GM23338 (cell line): Measurements from ENCODE around the gene PDCD1. TPM values are rescaled to one million over a fixed set of nuclear protein-coding genes. Genes with fewer than 3 reads are reported as not detected.

Source experiments
- ATAC-seq: fragments of 200-7000 bp; cut with Tn5 transposase; 3 replicates; pipeline ENCODE4 v1.9.1; 2020
- DNase-seq: peaks from one replicate; pipeline ENCODE4 v3.0.0-alpha.2; 2015; ENCODE audit warnings: low spot score
- H2AFZ ChIP-seq: fragments of 200-600 bp; sonication (generic); 2 replicates; pipeline ENCODE4 v1.8.0; 2016; ENCODE audit warnings: antibody characterized with exemption, mild to moderate bottlenecking, moderate library complexity
- H3F3A ChIP-seq: fragments of 200-600 bp; sonication (generic); replicated peaks from 2 replicates; pipeline ENCODE4 v1.8.0; 2017; ENCODE audit warnings: antibody characterized with exemption, mixed run types, low read depth
- H3K27ac ChIP-seq: fragments of 200-600 bp; sonication (generic); 2 replicates; pipeline ENCODE4 v1.6.1; 2016; ENCODE audit warnings: low read depth
- H3K27me3 ChIP-seq: fragments of 200-600 bp; sonication (generic); 2 replicates; pipeline ENCODE4 v1.8.0; 2016; ENCODE audit warnings: mild to moderate bottlenecking, mixed run types, moderate library complexity; ENCODE audit not compliant: insufficient read depth
- H3K36me3 ChIP-seq: fragments of 200-600 bp; sonication (generic); 2 replicates; pipeline ENCODE4 v1.8.0; 2016; ENCODE audit warnings: mild to moderate bottlenecking; ENCODE audit not compliant: insufficient read depth
- H3K4me1 ChIP-seq: fragments of 200-600 bp; sonication (generic); 2 replicates; pipeline ENCODE4 v1.8.0; 2016; ENCODE audit warnings: mild to moderate bottlenecking, moderate library complexity; ENCODE audit not compliant: insufficient read depth
- H3K4me2 ChIP-seq: fragments of 200-600 bp; sonication (generic); 2 replicates; pipeline ENCODE4 v1.7.1; 2017; ENCODE audit warnings: mixed run types
- H3K4me3 ChIP-seq: fragments of 200-600 bp; sonication (generic); 2 replicates; pipeline ENCODE4 v1.6.1; 2016; ENCODE audit warnings: mixed run types
- H3K79me2 ChIP-seq: fragments of 200-600 bp; sonication (generic); replicated peaks from 2 replicates; pipeline ENCODE4 v1.8.0; 2017; ENCODE audit warnings: mild to moderate bottlenecking; ENCODE audit not compliant: insufficient read depth
- H3K9me2 ChIP-seq: fragments of 200-600 bp; sonication (generic); 2 replicates; pipeline ENCODE4 v1.8.0; 2017; ENCODE audit not compliant: insufficient read depth
- H4K20me1 ChIP-seq: fragments of 200-600 bp; sonication (generic); replicated peaks from 2 replicates; pipeline ENCODE4 v1.8.0; 2017; ENCODE audit warnings: mild to moderate bottlenecking; ENCODE audit not compliant: insufficient read depth
- H3K27ac Mint-ChIP-seq: 2 replicates; pipeline ENCODE4 v1.8.0; 2020; ENCODE audit warnings: inconsistent platforms, mild to moderate bottlenecking, moderate library complexity, mixed read lengths
- H3K27me3 Mint-ChIP-seq: 3 replicates; pipeline ENCODE4 v1.8.0; 2022; ENCODE audit warnings: low read depth, mild to moderate bottlenecking, moderate library complexity, mixed read lengths, inconsistent platforms; ENCODE audit not compliant: insufficient read depth, poor library complexity
- H3K36me3 Mint-ChIP-seq: 3 replicates; pipeline ENCODE4 v1.8.0; 2021; ENCODE audit warnings: low read depth, mild to moderate bottlenecking, inconsistent platforms, moderate library complexity, mixed read lengths
- H3K4me1 Mint-ChIP-seq: 3 replicates; pipeline ENCODE4 v1.8.0; 2020; ENCODE audit warnings: mild to moderate bottlenecking, inconsistent platforms, mixed read lengths
- H3K4me3 Mint-ChIP-seq: 3 replicates; pipeline ENCODE4 v1.8.0; 2021; ENCODE audit warnings: moderate library complexity, mild to moderate bottlenecking, inconsistent platforms, mixed read lengths
- H3K9me3 Mint-ChIP-seq: 3 replicates; pipeline ENCODE4 v1.8.0; 2020; ENCODE audit warnings: moderate library complexity, mild to moderate bottlenecking, inconsistent platforms, mixed read lengths
- CREB1 ChIP-seq: fragments of 250-450 bp; sonication (Bioruptor Pico); IDR thresholded peaks from 2 replicates; pipeline ENCODE4 v1.5.0; 2020; ENCODE audit warnings: low read depth, mild to moderate bottlenecking, moderate library complexity
- CTCF ChIP-seq, 2 experiments: fragments of 200-600 bp in 1 of 2; sonication (generic) in 1 of 2; conservative IDR thresholded peaks; 2 replicates each; pipeline versions ENCODE4 v1.5.1 to v1.6.1; 2016 to 2017; ENCODE audit warnings: antibody characterized with exemption in 2 of 2, low read depth in 2 of 2, mild to moderate bottlenecking in 2 of 2, moderate library complexity in 1 of 2
- ETS1 ChIP-seq: IDR thresholded peaks from 2 replicates; pipeline ENCODE4 v1.6.1; 2016; ENCODE audit warnings: antibody characterized with exemption
- EZH2 ChIP-seq: fragments of 200-600 bp; sonication (generic); IDR thresholded peaks from one replicate; pipeline ENCODE4 v1.8.0; 2017; ENCODE audit warnings: antibody characterized with exemption, mild to moderate bottlenecking, low read depth; ENCODE audit not compliant: unreplicated experiment
- EZH2phosphoT487 ChIP-seq: fragments of 200-600 bp; sonication (generic); IDR thresholded peaks from one replicate; pipeline ENCODE4 v1.8.1; 2018; ENCODE audit warnings: antibody characterized with exemption; ENCODE audit not compliant: unreplicated experiment
- JUNB ChIP-seq: IDR thresholded peaks from one replicate; pipeline ENCODE4 v1.6.1; 2016; ENCODE audit warnings: antibody characterized with exemption; ENCODE audit not compliant: unreplicated experiment
- NANOG ChIP-seq: IDR thresholded peaks from 2 replicates; pipeline ENCODE4 v1.6.1; 2016; ENCODE audit warnings: antibody characterized with exemption, borderline replicate concordance
- POLR2AphosphoS5 ChIP-seq: IDR thresholded peaks from 2 replicates; pipeline ENCODE4 v1.6.1; 2016; ENCODE audit warnings: antibody characterized with exemption, low read depth
- REST ChIP-seq: IDR thresholded peaks from one replicate; pipeline ENCODE4 v1.6.1; 2018; ENCODE audit warnings: antibody characterized with exemption; ENCODE audit not compliant: unreplicated experiment
- STAT1 ChIP-seq: IDR thresholded peaks from one replicate; pipeline ENCODE4 v1.6.1; 2016; ENCODE audit warnings: antibody characterized with exemption; ENCODE audit not compliant: unreplicated experiment
- ZNF114 ChIP-seq: fragments of 250-450 bp; sonication (Bioruptor Pico); IDR thresholded peaks from 2 replicates; pipeline ENCODE4 v1.5.0; 2020; ENCODE audit warnings: mild to moderate bottlenecking, moderate library complexity
- ZNF331 ChIP-seq: fragments of 250-450 bp; sonication (Bioruptor Pico); IDR thresholded peaks from 2 replicates; pipeline ENCODE4 v1.5.0; 2020; ENCODE audit warnings: low read depth, mild to moderate bottlenecking, moderate library complexity
- ZNF462 ChIP-seq: fragments of 250-450 bp; sonication (Bioruptor Pico); IDR thresholded peaks from 2 replicates; pipeline ENCODE4 v1.5.0; 2020; ENCODE audit warnings: mild to moderate bottlenecking, moderate library complexity
- polyA plus RNA-seq: library from polyadenylated mRNA; unstranded; fragments of >200 nt; fragmentation: Nextera tagmentation; extraction: Ambion mirVana; gene quantifications from 2 replicates; pipeline ENCODE4 v1.2.1, GENCODE V29; 2016
- total RNA-seq: library from RNA; depleted of rRNA; stranded (reverse); fragments of >200 nt; shearing (Covaris generic); gene quantifications from 2 replicates; pipeline ENCODE4 v1.2.3, GENCODE V29; 2014

Gene PDCD1
- total and polyA plus RNA-seq, 2 experiments from 2014 or later, result 0.34 to 0.38 TPM

- no peaks in the 10 kb centered on the region for H3K36me3 ChIP-seq
- no peaks in the 10 kb centered on the region for H3K36me3 Mint-ChIP-seq
- ATAC-seq, result no peak
- no peak overlapping the region for H3K4me3 ChIP-seq
- no peaks in the 10 kb centered on the region for H3F3A ChIP-seq
- no peaks in the 10 kb centered on the region for H3K79me2 ChIP-seq
- no peaks in the 10 kb centered on the region for H3K9me3 Mint-ChIP-seq
- no peak for TF ChIP-seq ZNF114 (CRISPR knock-in tag)
- TF ChIP-seq JUNB, result no peak
- no peak for TF ChIP-seq CREB1
- TF ChIP-seq ETS1, result no peak
- no peak for TF ChIP-seq EZH2phosphoT487
- TF ChIP-seq ZNF462, result no peak
- TF ChIP-seq NANOG, result no peak
- TF ChIP-seq REST, result no peak
- no peak for TF ChIP-seq STAT1
- no peak for TF ChIP-seq ZNF331 (CRISPR knock-in tag)
- no peak for TF ChIP-seq POLR2AphosphoS5
- no peak for TF ChIP-seq EZH2
- no peak for TF ChIP-seq CTCF (conservative IDR thresholded peaks at IDR 0.05; ENCODE audit: low read depth in 2 of 2)
- no peaks in the 10 kb centered on the region for H3K27me3 ChIP-seq
- no peak for DNase-seq
- no peak overlapping the region for H3K4me3 Mint-ChIP-seq
- no peak overlapping the region for H3K27ac ChIP-seq
- H3K4me1 ChIP-seq, result no peaks in the 10 kb centered on the region
- no peaks in the 10 kb centered on the region for H3K9me2 ChIP-seq
- no peak overlapping the region for H3K4me2 ChIP-seq
- no peaks in the 10 kb centered on the region for H3K4me1 Mint-ChIP-seq
- no peaks in the 10 kb centered on the region for H4K20me1 ChIP-seq
- H2AFZ ChIP-seq, result no peak overlapping the region
- H3K27me3 Mint-ChIP-seq, result peaks cover 14% of the 10 kb centered on the region
- no peak overlapping the region for H3K27ac Mint-ChIP-seq
Observed at GRCh38 chr2:241850544-241851324, 8.0 kb downstream of the PDCD1 start.
